Hepatocyte (in vitro differentiated cells): ENCODE results near the gene ST3GAL4. TPM values are rescaled to one million over a fixed set of nuclear protein-coding genes. Genes with fewer than 3 reads are reported as not detected.
A peak's percentile ranks its signal among the peaks of the same experiment; 100 is the strongest.

Experiments
- DNase-seq: peaks from one replicate; pipeline ENCODE4 v3.0.0-alpha.2; 2016; ENCODE audit warnings: low spot score
- H2AFZ ChIP-seq: fragments of 200-600 bp; sonication (generic); 2 replicates; pipeline ENCODE4 v1.6.0; 2016; ENCODE audit warnings: antibody characterized with exemption, mild to moderate bottlenecking
- H3K27ac ChIP-seq: fragments of 200-600 bp; sonication (generic); 2 replicates; pipeline ENCODE4 v1.5.1; 2016; ENCODE audit warnings: mild to moderate bottlenecking
- H3K27me3 ChIP-seq: fragments of 200-600 bp; sonication (generic); 2 replicates; pipeline ENCODE4 v1.6.1; 2016
- H3K36me3 ChIP-seq: fragments of 200-600 bp; sonication (generic); replicated peaks from 2 replicates; pipeline ENCODE4 v1.5.1; 2016; ENCODE audit warnings: low read depth; ENCODE audit not compliant: insufficient read depth
- H3K4me1 ChIP-seq: fragments of 200-600 bp; sonication (generic); 2 replicates; pipeline ENCODE4 v1.5.1; 2016; ENCODE audit warnings: mild to moderate bottlenecking, moderate library complexity; ENCODE audit not compliant: insufficient read depth
- H3K4me2 ChIP-seq: fragments of 200-600 bp; sonication (generic); 2 replicates; pipeline ENCODE4 v1.6.0; 2016
- H3K4me3 ChIP-seq: fragments of 200-600 bp; sonication (generic); 2 replicates; pipeline ENCODE4 v1.5.1; 2016; ENCODE audit warnings: mild to moderate bottlenecking
- H3K79me2 ChIP-seq: fragments of 200-600 bp; sonication (generic); 2 replicates; pipeline ENCODE4 v1.6.0; 2017; ENCODE audit warnings: mild to moderate bottlenecking
- H3K9me2 ChIP-seq: fragments of 200-600 bp; sonication (generic); replicated peaks from 2 replicates; pipeline ENCODE4 v1.6.0; 2017; ENCODE audit warnings: mild to moderate bottlenecking; ENCODE audit not compliant: insufficient read depth
- H3K9me3 ChIP-seq: fragments of 200-600 bp; sonication (generic); 2 replicates; pipeline ENCODE4 v1.5.1; 2016; ENCODE audit warnings: low read depth, mild to moderate bottlenecking
- H4K20me1 ChIP-seq: fragments of 200-600 bp; sonication (generic); 2 replicates; pipeline ENCODE4 v1.6.0; 2016; ENCODE audit warnings: mild to moderate bottlenecking; ENCODE audit not compliant: insufficient read depth, poor library complexity, severe bottlenecking
- EZH2 ChIP-seq: fragments of 200-600 bp; sonication (generic); IDR thresholded peaks from 2 replicates; pipeline ENCODE4 v1.6.1; 2016; ENCODE audit warnings: antibody characterized with exemption, mild to moderate bottlenecking, borderline replicate concordance
- EZH2phosphoT487 ChIP-seq: fragments of 200-600 bp; sonication (generic); IDR thresholded peaks from one replicate; pipeline ENCODE4 v1.6.1; 2018; ENCODE audit warnings: antibody characterized with exemption, mild to moderate bottlenecking, low read depth, moderate library complexity; ENCODE audit not compliant: unreplicated experiment, severe bottlenecking
- WGBS: methylation state at CpG from one replicate; pipeline ENCODE4 v1.1.6; 2016; ENCODE audit warnings: low lambda C conversion rate; ENCODE audit errors: missing lambda C conversion rate; 5-methylcytosine and 5-hydroxymethylcytosine counted together
- polyA plus RNA-seq: library from polyadenylated mRNA; unstranded; fragments of >200 nt; fragmentation: Nextera tagmentation; extraction: Ambion mirVana; gene quantifications from 2 replicates; pipeline ENCODE4 v1.2.1, GENCODE V29; 2016
- total RNA-seq: library from RNA; depleted of rRNA; stranded (reverse); fragments of >200 nt; gene quantifications from 2 replicates; pipeline ENCODE4 v1.2.3, GENCODE V29; 2014
- TF ChIP-seq, protein P1 (sequence below): fragments of 200-600 bp; sonication (generic); IDR thresholded peaks from 2 replicates; pipeline ENCODE4 v1.5.1; 2016; ENCODE audit warnings: antibody characterized with exemption, mild to moderate bottlenecking; ENCODE audit not compliant: poor library complexity

Gene ST3GAL4
- total and polyA plus RNA-seq, 2 experiments from 2014 or later = 31.0 to 31.5 TPM

DNA sequence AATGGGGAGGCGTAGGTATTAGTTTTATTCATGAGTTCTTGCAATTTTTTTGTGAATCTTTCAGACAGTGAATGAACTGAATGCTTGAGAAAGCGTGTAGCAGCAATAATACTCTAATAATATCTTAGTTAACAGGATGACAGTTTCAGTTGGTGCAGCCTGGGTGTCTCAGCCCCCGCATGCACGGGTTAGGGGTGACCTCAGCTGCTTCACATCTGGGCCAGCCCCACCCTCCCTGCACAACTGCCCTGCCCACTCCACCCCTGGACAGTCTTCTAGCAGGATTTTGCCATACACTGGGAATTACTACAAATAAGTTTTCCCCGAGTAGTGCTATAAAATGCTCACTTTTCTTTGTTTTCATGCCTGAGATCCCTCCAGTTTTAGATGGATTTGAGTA lies 83.2 kb downstream of the ST3GAL4 start:
- Histone ChIP-seq H3K9me2 (no peaks in the 10 kb centered on the region), H3K27ac (no peak overlapping the region), H3K4me2 (no peak overlapping the region), H4K20me1 (no peaks in the 10 kb centered on the region), H3K36me3 (no peaks in the 10 kb centered on the region), H2AFZ (no peak overlapping the region), H3K4me3 (no peak overlapping the region), H3K4me1 (peaks cover 4% of the 10 kb centered on the region), H3K9me3 (no peaks in the 10 kb centered on the region), H3K79me2 (no peaks in the 10 kb centered on the region), H3K27me3 (peaks cover 19% of the 10 kb centered on the region)
- WGBS = 73% methylated on average over 5 of the region's 5 CpGs
- DNase-seq = no peak
- no peak for TF ChIP-seq EZH2
- TF ChIP-seq, protein P1, sequence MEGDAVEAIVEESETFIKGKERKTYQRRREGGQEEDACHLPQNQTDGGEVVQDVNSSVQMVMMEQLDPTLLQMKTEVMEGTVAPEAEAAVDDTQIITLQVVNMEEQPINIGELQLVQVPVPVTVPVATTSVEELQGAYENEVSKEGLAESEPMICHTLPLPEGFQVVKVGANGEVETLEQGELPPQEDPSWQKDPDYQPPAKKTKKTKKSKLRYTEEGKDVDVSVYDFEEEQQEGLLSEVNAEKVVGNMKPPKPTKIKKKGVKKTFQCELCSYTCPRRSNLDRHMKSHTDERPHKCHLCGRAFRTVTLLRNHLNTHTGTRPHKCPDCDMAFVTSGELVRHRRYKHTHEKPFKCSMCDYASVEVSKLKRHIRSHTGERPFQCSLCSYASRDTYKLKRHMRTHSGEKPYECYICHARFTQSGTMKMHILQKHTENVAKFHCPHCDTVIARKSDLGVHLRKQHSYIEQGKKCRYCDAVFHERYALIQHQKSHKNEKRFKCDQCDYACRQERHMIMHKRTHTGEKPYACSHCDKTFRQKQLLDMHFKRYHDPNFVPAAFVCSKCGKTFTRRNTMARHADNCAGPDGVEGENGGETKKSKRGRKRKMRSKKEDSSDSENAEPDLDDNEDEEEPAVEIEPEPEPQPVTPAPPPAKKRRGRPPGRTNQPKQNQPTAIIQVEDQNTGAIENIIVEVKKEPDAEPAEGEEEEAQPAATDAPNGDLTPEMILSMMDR = no peak
- TF ChIP-seq EZH2phosphoT487 = no peak

DNA sequence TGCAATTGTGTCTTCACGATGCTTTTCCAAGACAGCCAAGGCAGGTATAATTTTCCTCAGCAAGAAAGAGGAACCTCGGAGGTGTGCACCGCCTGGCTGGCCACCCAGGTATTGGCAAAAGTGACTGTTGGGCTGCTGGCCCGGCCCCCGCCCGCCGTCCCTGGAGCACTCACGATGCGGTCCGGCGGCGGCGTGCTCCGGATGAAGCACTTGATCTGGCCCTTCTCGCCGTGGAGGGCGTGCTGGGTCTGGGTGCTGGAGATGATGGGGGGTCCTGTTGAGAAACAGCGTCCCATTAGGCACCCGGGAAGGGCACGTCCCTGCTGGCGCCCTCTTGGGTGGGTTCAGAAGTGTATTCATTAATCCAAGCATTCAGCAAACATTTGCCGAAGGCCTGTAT lies 84.8 kb downstream of the ST3GAL4 start:
- no peak for DNase-seq
- no peak overlapping the region for H2AFZ ChIP-seq
- peaks cover 4% of the 10 kb centered on the region for H3K4me1 ChIP-seq
- 74% methylated on average over 21 of the region's 22 CpGs for WGBS
- H3K4me3 ChIP-seq = no peak overlapping the region
- no peaks in the 10 kb centered on the region for H3K9me3 ChIP-seq
- peaks cover 19% of the 10 kb centered on the region for H3K27me3 ChIP-seq
- no peaks in the 10 kb centered on the region for H3K36me3 ChIP-seq
- H3K4me2 ChIP-seq = no peak overlapping the region
- TF ChIP-seq EZH2phosphoT487 (no peak), EZH2 (no peak)
- TF ChIP-seq, protein P1 = no peak
- no peaks in the 10 kb centered on the region for H3K9me2 ChIP-seq
- H4K20me1 ChIP-seq = no peaks in the 10 kb centered on the region
- no peaks in the 10 kb centered on the region for H3K79me2 ChIP-seq
- no peak overlapping the region for H3K27ac ChIP-seq

DNA sequence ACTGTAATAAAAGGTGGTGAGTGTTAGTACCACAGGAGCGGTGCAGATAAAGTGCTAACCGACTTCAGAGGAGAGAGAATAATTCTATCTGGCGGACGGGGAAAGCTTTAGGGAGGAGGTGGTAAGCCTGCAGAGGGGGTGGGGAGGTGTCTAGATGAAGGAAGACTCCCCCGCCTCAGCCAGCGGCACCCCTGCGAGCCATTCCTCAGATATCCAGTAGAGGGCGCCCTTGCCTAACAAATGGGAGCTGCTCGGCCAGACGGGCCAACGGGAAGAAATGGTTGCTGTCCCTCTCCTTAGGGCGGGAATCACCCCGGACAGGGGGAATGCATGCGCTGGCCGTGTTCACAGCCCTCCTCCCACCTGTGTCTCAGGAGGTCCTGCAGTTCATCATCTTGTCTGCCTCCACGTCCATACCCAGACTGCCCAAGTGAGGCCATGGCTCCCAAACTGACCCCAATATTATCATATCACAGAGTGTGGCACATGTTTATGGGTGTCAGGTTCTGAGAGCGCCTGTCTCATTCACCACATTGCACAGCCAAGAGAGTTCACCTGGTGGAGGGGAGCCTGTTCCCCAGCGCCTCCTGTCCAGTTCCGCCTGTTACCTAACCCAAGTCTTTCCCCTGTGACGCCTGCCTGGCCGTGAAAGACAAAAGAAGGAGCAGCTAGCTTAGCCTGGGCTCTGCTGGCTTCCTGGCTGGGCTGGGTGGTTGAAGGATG lies 85.5 kb downstream of the ST3GAL4 start:
- H3K4me2 ChIP-seq = peak overlapping the region; percentile 60
- no peak overlapping the region for H3K27ac ChIP-seq
- H3K36me3 ChIP-seq = no peaks in the 10 kb centered on the region
- H4K20me1 ChIP-seq = no peaks in the 10 kb centered on the region
- H3K27me3 ChIP-seq = peaks cover 19% of the 10 kb centered on the region
- peaks cover 4% of the 10 kb centered on the region for H3K4me1 ChIP-seq
- no peak overlapping the region for H2AFZ ChIP-seq
- no peaks in the 10 kb centered on the region for H3K79me2 ChIP-seq
- DNase-seq = peak; percentile 89
- no peak overlapping the region for H3K4me3 ChIP-seq
- no peaks in the 10 kb centered on the region for H3K9me2 ChIP-seq
- WGBS = 13% methylated on average over 21 of the region's 21 CpGs
- no peaks in the 10 kb centered on the region for H3K9me3 ChIP-seq
- TF ChIP-seq, protein P1 = peak; percentile 94
- no peak for TF ChIP-seq EZH2phosphoT487

DNA sequence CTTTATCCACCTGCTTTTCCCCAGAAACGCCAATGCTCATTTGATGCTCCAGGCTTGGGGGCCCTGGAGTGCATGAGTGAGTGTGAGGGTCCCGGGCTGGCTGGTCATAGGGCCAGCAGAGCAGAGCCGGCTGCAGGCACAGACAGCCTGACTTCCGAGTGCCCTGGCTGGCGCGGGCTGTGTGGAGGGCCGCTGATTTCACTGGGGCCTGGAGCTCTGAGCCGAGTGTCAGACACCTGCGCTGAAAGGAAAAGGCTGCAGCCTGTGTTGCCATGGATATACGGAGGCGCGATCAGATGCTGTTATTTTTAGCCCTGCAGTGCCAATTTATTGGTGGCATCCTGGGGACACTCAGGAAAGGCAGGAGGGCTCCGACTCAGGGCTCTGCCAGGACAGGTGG lies 87.6 kb downstream of the ST3GAL4 start:
- Histone ChIP-seq H3K4me2 (no peak overlapping the region), H2AFZ (no peak overlapping the region), H3K27ac (no peak overlapping the region), H3K36me3 (no peaks in the 10 kb centered on the region), H3K27me3 (peaks cover 19% of the 10 kb centered on the region), H3K9me3 (no peaks in the 10 kb centered on the region), H4K20me1 (no peaks in the 10 kb centered on the region), H3K9me2 (no peaks in the 10 kb centered on the region), H3K4me3 (no peak overlapping the region), H3K79me2 (no peaks in the 10 kb centered on the region), H3K4me1 (peaks cover 4% of the 10 kb centered on the region)
- DNase-seq = no peak
- TF ChIP-seq EZH2 (no peak), EZH2phosphoT487 (no peak)
- TF ChIP-seq, protein P1 = no peak
- 81% methylated on average over 13 of the region's 13 CpGs for WGBS
